T-helper 9 cell (primary cell): ENCODE data around the gene STX11.

Source experiments
- DNase-seq: peaks from one replicate; pipeline ENCODE4 v3.0.0-alpha.2; 2020

Gene STX11

DNA sequence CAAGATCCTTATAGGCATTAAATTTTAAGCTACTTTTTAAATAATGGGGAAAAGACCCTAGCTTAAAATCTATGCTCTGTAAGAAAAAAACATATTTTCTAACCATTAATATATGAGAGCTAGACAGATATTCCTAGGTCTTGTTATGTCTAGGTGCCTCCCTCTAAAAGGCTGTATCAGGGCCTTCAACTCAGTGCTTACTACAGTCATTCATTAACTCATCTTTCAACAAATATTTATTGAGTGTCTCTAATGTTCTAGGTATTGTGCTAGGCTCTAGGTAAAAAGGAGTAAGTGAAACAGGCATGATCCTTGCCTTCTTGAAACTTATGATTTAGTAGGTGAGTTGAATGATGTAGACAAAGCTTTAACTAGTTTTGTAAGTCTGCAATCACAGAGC, 6.4 kb upstream of the STX11 start:
- no peak for DNase-seq

- no peak for DNase-seq
These were observed 5.3 kb upstream of the STX11 start for GRCh38 chr6:144144996-144145395.

DNA sequence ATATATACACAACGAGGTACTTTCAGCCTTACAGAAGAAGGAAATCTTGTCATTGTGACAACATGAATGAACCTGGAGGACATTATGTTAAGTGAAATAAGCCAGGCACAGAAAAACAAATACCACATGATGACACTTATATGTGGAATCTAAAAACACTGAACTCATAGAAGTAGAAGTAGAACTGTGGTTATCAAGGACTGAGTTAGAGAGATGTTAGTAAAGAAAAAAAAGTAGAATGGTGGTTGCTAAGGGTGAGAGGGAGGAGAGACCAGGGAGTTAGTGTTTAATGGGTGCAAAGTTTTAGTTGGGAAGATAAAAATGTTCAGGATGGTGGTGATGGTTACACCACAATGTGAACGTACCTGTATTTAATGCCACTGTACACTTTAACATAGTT, 4.8 kb upstream of the STX11 start:
- DNase-seq = no peak

- DNase-seq = no peak
These were observed 1.4 kb upstream of the STX11 start for GRCh38 chr6:144148886-144149285.

DNA sequence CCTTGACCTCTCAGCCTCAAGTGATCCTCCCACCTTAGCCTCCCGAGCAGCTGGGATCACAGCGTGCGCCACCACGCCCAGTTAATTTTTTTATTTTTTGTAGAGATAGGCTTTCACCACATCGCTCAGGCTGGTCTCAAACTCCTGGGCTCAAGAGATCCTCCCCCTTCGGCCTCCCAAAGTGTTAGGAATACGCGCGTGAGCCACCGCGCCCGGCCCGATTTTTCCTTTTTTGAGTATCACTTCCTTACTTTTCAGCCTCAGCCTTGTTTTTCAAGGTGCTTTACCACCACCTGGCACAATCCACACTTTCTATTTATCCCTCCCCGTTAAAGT, 791 bp upstream of the STX11 start:
- no peak for DNase-seq

GRCh38 chr6:144150710-144151657, 667 bp downstream of the STX11 start:
- DNase-seq = peak; percentile 17

- DNase-seq = no peak
These were observed 2.1 kb downstream of the STX11 start for GRCh38 chr6:144152334-144152900.

DNA sequence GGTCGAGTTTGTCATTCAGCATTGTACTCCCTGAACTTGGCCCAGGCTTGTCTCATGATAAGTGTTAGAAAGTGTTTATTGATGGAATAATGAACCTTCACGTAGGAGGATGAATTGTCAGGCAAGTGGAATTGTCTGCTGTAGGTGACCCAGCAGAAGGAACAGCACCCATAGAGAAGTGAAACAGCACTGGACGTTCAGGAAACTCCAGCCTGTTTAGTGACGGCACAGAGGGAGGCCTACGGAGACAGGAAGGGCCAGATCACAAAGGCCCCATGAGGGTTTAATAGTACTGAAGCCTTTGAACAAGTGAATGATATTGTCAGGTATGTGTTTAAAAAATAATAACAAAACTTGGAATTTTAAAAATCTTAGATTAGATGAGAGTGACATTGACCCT, 2.9 kb downstream of the STX11 start:
- no peak for DNase-seq

DNA sequence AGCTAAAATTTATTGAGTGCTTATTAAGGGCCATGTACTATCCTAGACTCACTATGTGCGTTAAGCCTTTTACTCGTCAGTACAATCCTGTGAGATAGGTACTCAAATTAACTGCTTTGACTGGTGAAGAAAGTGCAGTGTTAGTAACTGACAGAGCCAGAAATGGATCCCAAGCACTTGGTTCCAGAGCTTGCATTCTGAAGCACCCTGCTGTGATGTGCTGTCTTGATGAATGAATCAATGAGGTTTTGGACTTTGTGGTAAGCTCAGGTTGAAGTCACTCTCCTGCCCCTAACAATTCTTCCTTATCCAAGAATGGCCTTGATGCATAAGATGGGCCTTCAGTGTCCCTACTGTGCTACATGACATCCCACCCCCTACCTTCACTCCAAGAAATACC, 3.7 kb downstream of the STX11 start:
- no peak for DNase-seq

DNA sequence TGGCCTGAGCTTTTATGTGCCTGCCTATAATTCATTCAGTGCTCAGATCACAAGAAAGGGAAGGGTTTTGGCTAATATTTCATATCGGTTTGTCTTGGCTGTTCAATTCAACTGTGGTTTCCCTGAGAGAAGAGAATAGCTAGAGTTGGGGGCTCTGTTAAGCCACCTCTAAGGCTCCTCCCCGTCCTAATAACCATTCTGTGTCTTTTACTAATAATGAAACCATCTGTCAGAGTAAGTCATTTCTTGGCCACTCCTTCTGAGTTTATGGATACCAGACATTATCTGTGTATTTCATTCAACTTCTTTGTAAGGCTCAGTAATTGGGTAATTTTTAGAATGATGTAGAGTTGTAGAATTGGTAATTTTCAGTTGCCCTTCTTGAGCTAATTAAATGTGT, 5.2 kb downstream of the STX11 start:
- no peak for DNase-seq

DNA sequence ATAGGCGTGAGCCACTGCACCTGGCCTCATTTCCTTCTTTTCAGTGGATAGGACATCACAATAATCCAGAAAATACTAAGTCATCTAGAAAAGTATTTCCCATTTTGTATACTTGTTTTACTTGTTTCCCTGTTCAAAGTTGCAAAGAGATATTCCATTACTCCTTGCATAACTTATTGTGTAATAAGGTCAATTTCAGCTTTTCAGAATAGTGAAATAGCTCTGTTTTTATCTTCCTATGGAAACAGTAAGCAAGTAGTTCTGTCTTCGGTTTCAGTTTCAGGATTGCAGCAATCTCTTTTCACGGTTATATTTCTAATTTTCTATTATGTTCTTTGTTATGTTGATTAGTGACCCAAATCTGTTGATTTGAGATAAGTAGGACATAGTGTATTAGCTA, 6.0 kb downstream of the STX11 start:
- no peak for DNase-seq

DNA sequence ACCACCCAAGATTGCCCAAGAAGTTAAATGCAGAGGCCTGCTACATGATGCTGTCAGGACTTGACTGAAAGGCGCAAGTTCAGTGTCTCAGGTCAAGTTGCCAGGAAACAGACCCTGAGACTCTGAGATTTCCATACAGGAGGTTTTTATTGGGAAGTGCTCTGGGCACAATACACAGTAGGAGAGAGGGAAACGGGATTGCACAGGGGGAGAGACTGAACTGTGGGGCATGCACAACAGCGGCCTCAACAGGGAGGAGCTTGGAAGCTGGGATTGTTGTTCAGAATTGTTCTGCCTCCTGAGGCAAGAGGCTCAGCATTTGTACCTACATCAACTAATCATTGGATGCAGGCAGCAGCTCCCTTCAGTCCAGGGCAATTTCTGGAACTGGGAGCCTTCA, 6.7 kb downstream of the STX11 start:
- DNase-seq = no peak

- no peak for DNase-seq
These were observed 7.8 kb downstream of the STX11 start for GRCh38 chr6:144158133-144158532.

GRCh38 chr6:144159223-144159622, 8.9 kb downstream of the STX11 start:
- DNase-seq = no peak

- DNase-seq = no peak
These were observed 9.4 kb downstream of the STX11 start for GRCh38 chr6:144159742-144160141.

DNA sequence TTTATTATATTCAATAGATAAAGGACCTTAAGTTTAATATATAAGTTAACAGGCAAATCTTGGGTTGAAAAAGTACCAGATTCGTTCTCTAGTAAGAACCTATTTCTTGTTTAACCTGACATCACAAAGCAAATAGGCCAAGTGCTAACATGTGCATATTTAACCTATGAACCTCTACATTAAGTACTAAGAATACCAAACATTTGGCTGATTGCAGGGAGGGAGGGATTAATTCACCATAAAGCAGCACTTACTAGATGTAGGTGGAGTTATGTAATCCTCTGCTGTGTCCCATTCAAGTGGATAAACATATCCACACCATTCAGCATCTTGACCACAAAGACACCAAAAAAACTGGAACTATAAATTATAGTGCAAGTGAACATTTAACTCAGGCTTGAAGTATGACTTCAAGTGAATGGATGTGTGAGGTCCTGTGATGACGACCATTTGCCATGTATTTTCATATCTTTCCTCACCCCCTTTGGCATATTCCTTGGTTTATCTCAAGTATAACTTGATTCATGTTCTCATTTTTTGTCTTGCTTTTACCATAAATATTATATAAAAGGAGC, 10.2 kb downstream of the STX11 start:
- DNase-seq = no peak

- no peak for DNase-seq
These were observed 11.7 kb downstream of the STX11 start for GRCh38 chr6:144161975-144162374.

DNA sequence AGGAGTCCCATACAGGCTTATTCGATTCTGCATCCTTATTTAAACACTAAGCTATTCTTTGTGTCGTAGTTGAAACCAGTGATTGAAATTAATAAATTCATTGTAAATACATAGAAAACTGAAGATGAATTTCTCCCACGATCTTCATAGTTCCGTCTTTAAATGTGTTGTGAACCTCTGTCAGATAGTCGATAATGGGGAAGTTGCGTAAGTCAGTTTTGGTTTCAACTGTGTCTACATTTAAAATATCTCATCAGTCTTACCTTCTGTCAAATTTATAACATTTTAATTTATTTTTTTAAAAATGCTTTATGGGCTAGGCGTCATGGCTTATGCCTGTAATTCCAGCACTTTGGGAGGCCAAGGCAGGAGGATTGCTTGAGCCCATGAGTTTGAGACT, 12.7 kb downstream of the STX11 start:
- no peak for DNase-seq

GRCh38 chr6:144165784-144166183, 15.5 kb downstream of the STX11 start:
- no peak for DNase-seq

DNA sequence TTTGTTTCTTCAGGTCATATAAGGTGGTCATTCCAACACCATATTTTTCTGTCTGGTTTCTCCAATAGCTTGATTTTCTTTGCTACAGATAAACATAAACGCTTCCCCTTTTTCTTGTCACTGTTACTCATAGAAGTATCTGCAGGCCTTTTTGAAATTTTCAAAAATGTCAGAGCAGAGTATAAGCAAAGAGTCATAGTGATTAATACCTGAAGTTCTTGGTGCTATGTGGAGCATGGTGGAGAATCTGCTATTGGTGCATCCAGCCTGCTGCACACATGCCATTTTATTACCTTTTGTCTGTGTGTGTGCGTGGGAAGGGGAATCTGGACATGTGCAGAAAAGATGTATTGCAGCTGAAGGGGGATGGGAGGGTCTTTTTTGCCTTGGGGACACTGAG, 19.7 kb downstream of the STX11 start:
- DNase-seq = no peak

DNA sequence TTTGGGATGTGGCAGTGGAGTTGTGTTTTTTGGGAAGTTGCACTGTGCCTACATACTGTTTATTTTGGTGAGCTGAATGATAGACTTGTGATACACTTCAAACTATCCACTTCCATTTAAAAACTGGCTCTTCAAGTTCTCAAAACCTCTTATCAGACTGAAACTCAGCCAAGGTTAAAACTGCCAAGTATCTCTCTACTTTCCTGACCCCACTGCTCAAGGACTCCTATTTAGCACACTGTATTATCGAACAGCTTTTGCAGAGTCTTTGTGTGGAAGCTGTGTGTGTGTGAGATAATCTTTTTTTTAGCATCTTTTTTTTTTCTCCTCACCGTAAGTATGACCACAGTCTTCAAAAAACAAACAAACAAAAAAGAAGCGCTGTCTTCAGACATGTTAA, 21.1 kb downstream of the STX11 start:
- DNase-seq = no peak

DNA sequence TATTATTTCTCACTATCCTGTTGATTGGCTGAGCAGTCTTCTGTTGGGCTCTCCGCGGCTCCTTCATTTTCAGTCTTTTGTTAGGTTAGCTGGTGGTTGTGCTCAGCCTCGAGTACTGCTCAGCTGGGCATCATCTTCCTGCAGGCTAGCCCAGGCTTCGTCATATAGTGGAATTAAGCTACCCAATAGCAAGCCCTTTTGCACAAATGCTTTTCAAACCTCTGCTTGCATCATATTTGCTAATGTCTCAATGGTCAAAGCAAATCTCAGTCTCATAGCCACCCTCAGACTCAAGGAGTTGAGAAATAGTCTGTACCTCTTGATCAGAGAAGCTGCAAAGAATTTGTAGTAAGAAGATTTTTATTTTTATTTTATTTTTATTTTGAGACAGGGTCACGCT, 23.7 kb downstream of the STX11 start:
- DNase-seq = no peak

GRCh38 chr6:144176043-144176442, 25.7 kb downstream of the STX11 start:
- no peak for DNase-seq

DNA sequence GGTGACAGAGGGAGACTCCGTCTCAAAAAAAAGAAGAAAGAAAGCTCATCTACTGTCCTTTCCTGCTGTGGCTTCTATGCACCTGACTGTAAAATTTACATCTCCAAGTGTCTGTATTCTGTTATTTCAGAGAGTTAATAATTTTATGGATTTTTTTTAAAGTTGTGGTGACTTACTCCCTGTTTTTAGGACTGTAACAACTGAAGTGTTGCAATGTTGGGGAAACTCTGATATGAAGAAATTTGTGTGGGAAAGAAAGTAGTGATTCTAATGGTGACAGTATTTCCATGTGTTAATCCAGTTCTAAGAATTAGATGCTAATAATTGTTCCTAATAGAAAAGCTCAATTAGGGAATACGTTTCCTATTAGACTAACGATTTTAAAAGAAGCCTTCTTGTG, 27.4 kb downstream of the STX11 start:
- DNase-seq = no peak
